GM18498 (cell line): ENCODE data around the gene ACAD10.
A peak's percentile ranks its signal among the peaks of the same experiment; 100 is the strongest.
"Not testable (repeated sequence)": the region's sequence is repeated elsewhere in the genome, so short reads cannot be mapped to it uniquely, and the experiment has no call there.

Experiments used
- ATAC-seq: cut with Tn5 transposase; IDR thresholded peaks from one replicate; pipeline ENCODE4 v1.9.1; 2021; ENCODE audit warnings: mild to moderate bottlenecking, moderate library complexity; ENCODE audit not compliant: unreplicated experiment

The ACAD10 gene

GRCh38 chr12:111685811-111686573, at the start of gene ACAD10, which contains the start of gene BRAP:
ACAD10 (plus strand) TSS chr12:111686053; CDS start chr12:111692710, 6,657 bp downstream.
BRAP (minus strand) TSS chr12:111685956; CDS start chr12:111685792, 164 bp downstream.
- peak; percentile 89 for ATAC-seq

- no peak for ATAC-seq
These were observed 49.5 kb upstream of the ACAD10 start for GRCh38 chr12:111636209-111636945.

- no peak for ATAC-seq
These were observed 47.3 kb upstream of the ACAD10 start for GRCh38 chr12:111638556-111638955.

GRCh38 chr12:111640506-111640905, 45.3 kb upstream of the ACAD10 start:
- ATAC-seq = no peak

- no peak for ATAC-seq
These were observed 43.0 kb upstream of the ACAD10 start for GRCh38 chr12:111642681-111643426.

GRCh38 chr12:111643427-111643826, 42.4 kb upstream of the ACAD10 start:
- ATAC-seq = no peak

- no peak for ATAC-seq
These were observed 40.4 kb upstream of the ACAD10 start for GRCh38 chr12:111645433-111645832.

GRCh38 chr12:111650912-111651311, 34.9 kb upstream of the ACAD10 start:
- ATAC-seq = no peak

GRCh38 chr12:111652530-111652929, 33.3 kb upstream of the ACAD10 start:
- not testable (repeated sequence) for ATAC-seq

GRCh38 chr12:111653596-111653995, 32.3 kb upstream of the ACAD10 start:
- no peak for ATAC-seq

GRCh38 chr12:111655356-111655755, 30.5 kb upstream of the ACAD10 start:
- no peak for ATAC-seq

GRCh38 chr12:111656016-111656415, 29.8 kb upstream of the ACAD10 start:
- ATAC-seq = no peak

- ATAC-seq = no peak
These were observed 21.4 kb upstream of the ACAD10 start for GRCh38 chr12:111664499-111664898.

- ATAC-seq = no peak
These were observed 20.6 kb upstream of the ACAD10 start for GRCh38 chr12:111664961-111665865.

GRCh38 chr12:111672822-111673381, 13.0 kb upstream of the ACAD10 start:
- ATAC-seq = no peak

GRCh38 chr12:111673503-111673902, 12.3 kb upstream of the ACAD10 start:
- ATAC-seq = no peak

GRCh38 chr12:111677186-111677585, 8.7 kb upstream of the ACAD10 start:
- ATAC-seq = no peak

GRCh38 chr12:111684485-111685198, 1.2 kb upstream of the ACAD10 start:
- not testable (repeated sequence) for ATAC-seq

GRCh38 chr12:111685322-111685810, 487 bp upstream of the ACAD10 start:
- ATAC-seq = peak; percentile 12
